Measurements from ENCODE around the gene APOBEC3C. TPM values are rescaled to one million over a fixed set of nuclear protein-coding genes. Genes with fewer than 3 reads are reported as not detected.
"Not testable (repeated sequence)": the region's sequence is repeated elsewhere in the genome, so short reads cannot be mapped to it uniquely, and the experiment has no call there.

Gene APOBEC3C
- total RNA-seq, 2 experiments from 2014 or later = 82.2 to 82.6 TPM

- Mint-ChIP-seq H3K27me3 (no peaks in the 10 kb centered on the region), H3K36me3 (ENCODE audit: low read depth) (peaks cover 32% of the 10 kb centered on the region), H3K4me3 (no peak overlapping the region), H3K9me3 (no peaks in the 10 kb centered on the region), H3K4me1 (ENCODE audit: low read depth) (peaks cover 40% of the 10 kb centered on the region), H3K27ac (no peak overlapping the region)
- no peak for TF ChIP-seq CTCF (IDR thresholded peaks at IDR 0.05)
- POLR2A ChIA-PET = no interaction called here
- CTCF ChIA-PET = no interaction called here
- ATAC-seq = no peak
- intact Hi-C loops (cut with micrococcal nuclease) = no loop called here
- no peak for DNase-seq
Measured at GRCh38 chr22:39017596-39018365, 3.7 kb downstream of the APOBEC3C start.

GRCh38 chr22:39020021-39020651 is 6.1 kb downstream of the APOBEC3C start:
- H3K27ac Mint-ChIP-seq = peak overlapping the region; percentile 95
- H3K27me3 Mint-ChIP-seq; DNase-seq; intact Hi-C loops (cut with micrococcal nuclease); ATAC-seq; H3K9me3 Mint-ChIP-seq: not testable (repeated sequence)
- H3K36me3 Mint-ChIP-seq (ENCODE audit: low read depth) = peaks cover 40% of the 10 kb centered on the region
- peaks cover 45% of the 10 kb centered on the region for H3K4me1 Mint-ChIP-seq (ENCODE audit: low read depth)
- ChIA-PET CTCF (interaction anchor here (1.0 kb wide), 1 partner anchor 17 kb away, joined by 3 read pairs; no protein-coding TSS in a partner anchor), POLR2A (interaction anchor here (1.2 kb wide), 1 partner anchor 129 kb away, joined by 3 read pairs; no protein-coding TSS in a partner anchor)
- H3K4me3 Mint-ChIP-seq = peak overlapping the region; percentile 96

GRCh38 chr22:39021552-39022250 is 7.6 kb downstream of the APOBEC3C start:
- ATAC-seq = no peak
- no peak for DNase-seq
- no peak for TF ChIP-seq CTCF (IDR thresholded peaks at IDR 0.05)
- peaks cover 37% of the 10 kb centered on the region for H3K36me3 Mint-ChIP-seq (ENCODE audit: low read depth)
- CTCF ChIA-PET = interaction anchor here (0.8 to 1.4 kb wide), 3 partner anchors 19 to 284 kb away, joined by 3 to 6 read pairs (median 3); no protein-coding TSS in a partner anchor
- H3K4me1 Mint-ChIP-seq (ENCODE audit: low read depth) = peaks cover 49% of the 10 kb centered on the region
- peak overlapping the region; percentile 96 for H3K4me3 Mint-ChIP-seq
- POLR2A ChIA-PET = interaction anchor here (0.7 kb wide), 1 partner anchor 220 kb away, joined by 3 read pairs; no protein-coding TSS in a partner anchor
- H3K27ac Mint-ChIP-seq = peak overlapping the region; percentile 95
- intact Hi-C loops (cut with micrococcal nuclease) = no loop called here
- H3K9me3 Mint-ChIP-seq = no peaks in the 10 kb centered on the region
- no peaks in the 10 kb centered on the region for H3K27me3 Mint-ChIP-seq

GRCh38 chr22:39024519-39025308 is 10.7 kb downstream of the APOBEC3C start:
- ChIA-PET POLR2A (interaction anchor here (1.0 to 1.3 kb wide), 2 partner anchors 10 to 41 kb away, joined by 3 read pairs; no protein-coding TSS in a partner anchor), CTCF (no interaction called here)
- peak overlapping the region; percentile 51 for H3K4me3 Mint-ChIP-seq
- DNase-seq = peak; percentile 28
- H3K27ac Mint-ChIP-seq = peak overlapping the region; percentile 65
- no peak for ATAC-seq
- intact Hi-C loops (cut with micrococcal nuclease) = no loop called here
- no peaks in the 10 kb centered on the region for H3K27me3 Mint-ChIP-seq
- H3K36me3 Mint-ChIP-seq (ENCODE audit: low read depth) = peaks cover 35% of the 10 kb centered on the region
- no peaks in the 10 kb centered on the region for H3K9me3 Mint-ChIP-seq
- no peak for TF ChIP-seq CTCF (IDR thresholded peaks at IDR 0.05)
- peaks cover 50% of the 10 kb centered on the region for H3K4me1 Mint-ChIP-seq (ENCODE audit: low read depth)
